ENCODE measurements around the gene CHPF2.

GRCh38 chr7:151275813-151276577, 43.7 kb downstream of the CHPF2 start:
- TF ChIP-seq EZH2 (IDR thresholded peaks at IDR 0.05; ENCODE audit: insufficient read depth, poor library complexity, severe bottlenecking) (no peak), EZH2phosphoT487 (IDR thresholded peaks at IDR 0.05; ENCODE audit: insufficient read depth, low read depth) (no peak)
